HG02870 (cell line): ENCODE data around the gene TSC22D3.

Experiments
- ATAC-seq: cut with Tn5 transposase; IDR thresholded peaks from one replicate; pipeline ENCODE4 v1.9.1; 2021; ENCODE audit warnings: mild to moderate bottlenecking, moderate library complexity; ENCODE audit not compliant: unreplicated experiment

Gene TSC22D3

DNA sequence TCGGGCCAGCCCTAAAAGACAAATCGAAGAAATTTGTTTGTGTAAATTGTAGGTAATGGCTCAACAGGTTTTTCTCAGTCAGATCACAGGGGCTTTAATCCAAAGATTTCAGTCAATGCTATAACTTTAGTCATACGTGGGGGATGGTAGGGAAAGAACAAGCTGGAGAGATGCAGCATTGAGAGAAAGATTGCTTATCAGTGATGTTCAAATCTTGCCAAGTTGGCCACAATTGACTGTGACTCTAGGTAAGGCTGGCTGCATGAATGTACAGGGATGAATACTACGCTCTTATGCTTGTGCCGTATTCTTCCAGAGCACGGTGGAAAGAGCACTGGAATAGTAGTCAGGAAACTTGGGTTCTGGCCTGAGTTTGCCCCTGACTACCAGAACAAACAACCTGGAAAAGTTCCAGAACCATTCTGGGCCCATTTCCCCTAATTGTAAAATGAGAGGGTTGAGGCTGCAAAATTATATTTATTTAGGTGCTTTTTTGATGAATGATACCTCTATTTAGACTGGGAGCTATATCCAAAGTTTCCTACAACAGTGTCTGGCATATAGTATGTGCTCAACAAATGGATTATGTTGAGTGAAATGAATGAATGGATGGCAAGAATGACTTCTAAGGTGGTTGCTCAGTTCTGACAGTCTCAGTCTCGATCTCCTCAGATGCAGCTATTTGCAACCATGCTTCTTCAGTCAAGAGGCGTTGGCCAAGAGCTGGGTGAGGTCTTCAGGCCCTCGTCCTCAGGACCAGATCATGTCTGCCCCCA is 44.4 kb downstream of the TSC22D3 start:
- ATAC-seq = no peak

- no peak for ATAC-seq
Measured at GRCh38 chrX:107730298-107730655, 45.3 kb downstream of the TSC22D3 start.

GRCh38 chrX:107729558-107730297 is 45.9 kb downstream of the TSC22D3 start:
- ATAC-seq = peak; percentile 90

DNA sequence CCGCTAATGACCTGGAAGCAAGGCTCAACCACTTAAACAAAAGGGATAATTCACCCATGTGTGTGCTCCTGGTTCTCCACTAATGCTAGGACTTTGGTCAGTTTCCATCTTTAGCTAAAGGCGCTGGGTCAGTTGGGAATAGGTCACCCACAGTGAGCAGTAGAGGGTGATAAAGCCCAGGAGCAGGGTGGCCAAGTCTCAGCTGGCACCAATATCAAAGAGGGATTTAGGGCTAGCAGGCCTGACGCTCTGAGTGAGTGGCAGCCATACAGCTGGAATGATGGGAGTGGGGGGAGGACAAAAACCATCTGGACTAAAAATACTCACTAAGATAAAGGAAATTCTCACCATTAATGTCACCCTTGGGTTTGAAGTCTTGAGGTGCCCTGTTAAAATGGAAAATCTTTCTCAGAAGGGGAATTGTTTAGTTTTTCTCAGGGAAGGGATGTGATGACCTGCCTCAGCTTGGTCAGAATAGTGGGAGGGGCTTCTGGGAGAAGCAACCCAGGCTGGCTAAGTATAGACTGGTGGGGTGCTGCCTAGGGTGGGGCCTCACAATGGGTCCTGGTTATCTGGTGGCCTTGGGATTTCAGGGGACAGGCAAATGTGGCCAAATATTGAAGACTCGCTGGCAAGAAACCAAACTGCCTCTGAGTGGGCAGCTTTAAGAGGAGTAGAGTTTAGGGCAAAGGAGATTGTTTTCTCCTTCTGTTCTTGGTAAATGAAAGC is 47.1 kb downstream of the TSC22D3 start:
- ATAC-seq = no peak

- no peak for ATAC-seq
Measured at GRCh38 chrX:107726816-107727534, 48.6 kb downstream of the TSC22D3 start.

DNA sequence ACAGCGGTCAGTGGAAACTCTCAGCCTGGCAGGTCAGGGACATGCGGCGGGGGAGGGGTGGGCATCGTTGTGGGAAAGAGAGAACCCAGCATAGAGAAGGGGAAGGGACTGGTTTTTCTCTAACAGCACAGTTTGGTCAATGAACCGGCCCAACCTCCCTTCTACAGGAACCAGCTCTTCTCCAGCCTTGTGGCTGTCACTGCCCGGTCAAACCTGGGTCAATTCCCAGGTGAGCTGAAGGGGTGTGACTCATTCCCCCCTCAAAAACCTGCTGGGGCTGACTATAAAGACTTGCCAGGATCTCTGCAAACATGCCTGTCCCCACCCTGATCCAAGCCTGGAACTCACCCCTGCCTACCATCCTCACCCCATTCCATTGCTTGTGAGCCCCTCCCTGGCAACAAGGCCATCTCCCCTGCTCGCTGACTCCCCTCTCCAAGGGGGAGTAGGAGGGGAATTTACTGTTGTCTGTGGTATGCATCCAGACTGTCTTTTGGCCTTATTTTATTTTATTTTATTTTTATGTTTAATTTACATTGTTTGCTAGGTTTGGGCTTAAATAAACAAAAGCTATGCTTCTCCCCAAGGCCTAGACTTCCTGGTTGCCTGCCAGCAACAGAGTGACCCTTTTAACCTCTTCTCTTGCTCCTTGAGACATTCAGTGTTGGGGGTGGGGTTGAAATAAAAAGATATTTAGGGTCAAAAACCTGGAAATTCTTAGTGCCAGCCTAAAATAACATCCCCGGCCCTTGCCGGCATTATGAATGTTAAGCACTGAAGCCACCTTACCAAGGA is 49.6 kb downstream of the TSC22D3 start:
- ATAC-seq = no peak

- no peak for ATAC-seq
Measured at GRCh38 chrX:107724653-107725052, 50.9 kb downstream of the TSC22D3 start.

DNA sequence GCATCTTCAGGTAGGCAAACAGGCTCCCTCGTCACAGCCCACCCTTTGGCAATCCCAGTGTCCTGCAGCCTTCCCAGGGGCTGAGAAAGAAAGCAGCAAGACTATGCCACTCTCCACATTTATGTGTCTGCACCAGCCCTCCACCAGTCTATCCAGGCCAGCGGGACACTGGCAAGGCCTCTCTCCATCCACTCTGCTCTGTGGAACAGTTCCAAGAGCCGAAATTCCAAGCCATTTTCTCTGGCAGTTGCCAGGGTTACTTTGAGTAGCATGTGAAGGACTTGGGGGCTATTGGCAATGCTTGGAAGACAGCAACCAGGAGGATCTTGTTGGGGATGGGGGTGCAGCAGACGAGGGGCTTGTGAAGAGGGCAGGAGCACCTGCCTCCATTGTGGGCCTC is 52.1 kb downstream of the TSC22D3 start:
- no peak for ATAC-seq

DNA sequence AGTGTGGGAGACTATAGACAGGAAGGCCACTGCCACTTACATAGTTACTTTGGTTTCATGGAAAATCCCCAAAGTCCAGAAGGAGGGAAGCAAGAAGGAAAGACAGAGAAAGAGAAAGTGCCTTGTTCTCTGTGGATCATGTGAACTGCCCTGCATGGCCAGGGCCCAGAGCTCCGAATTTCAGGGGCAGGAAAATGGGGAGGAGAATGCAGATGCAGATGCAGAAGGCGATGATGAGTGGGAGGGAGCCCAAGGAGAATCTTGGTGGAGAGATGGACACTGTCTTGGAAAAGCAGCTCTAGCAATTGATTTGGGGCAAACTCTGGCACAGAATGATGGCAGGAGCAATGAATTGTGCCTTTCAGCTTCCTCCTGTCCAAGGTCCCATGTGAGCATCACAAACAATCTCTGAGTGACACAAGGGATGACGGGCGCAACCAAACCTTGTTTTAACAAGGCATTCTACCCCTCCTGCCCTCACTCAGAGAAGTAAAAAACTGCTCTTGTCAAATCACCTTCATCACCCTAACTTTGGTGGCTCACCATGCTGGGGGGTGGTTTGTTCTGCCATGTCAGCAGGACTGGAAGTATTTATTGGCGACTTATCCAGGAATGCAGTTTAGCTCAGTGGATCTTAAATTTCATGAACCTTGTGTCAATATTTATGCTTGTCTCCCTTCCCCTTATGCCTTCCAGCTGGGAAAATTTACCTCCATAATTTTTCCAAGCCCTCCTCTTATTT is 53.5 kb downstream of the TSC22D3 start:
- no peak for ATAC-seq

- peak; percentile 39 for ATAC-seq
Measured at GRCh38 chrX:107721318-107721717, 54.3 kb downstream of the TSC22D3 start.

DNA sequence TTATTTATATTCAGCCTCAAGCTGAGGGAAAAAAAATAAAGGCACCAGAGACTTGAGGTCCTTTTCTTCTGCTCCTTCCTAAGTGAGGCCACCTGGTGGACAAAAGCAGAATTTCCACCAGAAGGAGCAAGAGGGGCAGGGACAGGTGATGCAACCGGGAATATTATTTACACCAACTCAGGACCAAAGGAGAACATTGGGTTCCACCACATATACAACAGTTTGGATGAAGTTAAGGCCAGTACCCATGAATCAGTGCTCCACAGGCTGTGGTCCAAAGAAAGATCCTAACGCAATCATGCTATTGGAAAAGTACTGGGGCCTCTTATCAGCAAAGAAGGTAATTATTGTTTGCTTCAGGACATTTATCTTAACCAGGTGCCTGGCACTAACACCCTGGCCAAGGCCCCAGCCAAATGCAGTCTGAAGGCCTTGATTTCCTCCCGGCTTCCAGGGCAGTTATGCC is 57.4 kb downstream of the TSC22D3 start:
- ATAC-seq = no peak

DNA sequence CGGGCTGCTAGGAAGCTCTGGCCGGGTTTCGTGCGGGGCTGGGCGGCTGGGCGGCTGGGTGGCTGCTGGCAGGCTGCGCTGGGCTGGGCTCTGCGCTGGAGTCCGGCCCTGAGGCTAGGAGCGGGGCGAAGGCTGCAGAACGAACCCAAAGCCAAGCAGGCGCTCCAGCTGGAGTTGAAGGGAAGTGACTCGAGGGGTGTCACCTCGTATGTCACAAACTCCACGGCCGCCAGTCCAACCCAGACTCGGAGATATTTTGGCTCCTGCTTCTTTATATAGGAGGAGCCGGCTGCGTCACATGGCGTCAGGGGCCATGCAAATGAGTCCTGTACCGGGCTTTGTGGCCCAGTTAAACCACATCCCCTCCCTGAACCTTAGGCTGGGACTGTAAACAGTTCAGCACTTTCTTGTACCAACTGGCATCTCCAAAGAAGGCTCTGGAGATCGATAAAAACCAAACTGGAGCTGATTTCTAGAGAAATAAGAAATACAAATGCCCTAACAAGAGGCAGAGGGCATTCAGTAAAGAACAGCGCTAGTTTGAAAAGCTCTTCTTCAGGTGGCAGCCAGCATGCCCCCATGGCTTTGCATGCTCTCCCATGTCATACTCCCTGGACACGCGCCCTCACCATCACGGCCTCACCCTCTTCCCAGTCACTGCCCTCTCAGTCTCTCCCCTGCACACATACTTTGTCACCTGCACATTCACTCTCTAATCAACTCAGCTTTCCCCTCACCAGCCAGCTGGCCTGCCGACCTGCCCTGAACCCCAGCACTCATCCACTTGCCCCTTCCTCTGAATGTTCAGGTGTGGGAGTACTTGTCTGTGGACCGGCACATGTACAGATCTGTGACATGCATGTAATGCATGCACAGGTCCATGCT is 58.5 kb downstream of the TSC22D3 start:
- ATAC-seq = peak; percentile 76

DNA sequence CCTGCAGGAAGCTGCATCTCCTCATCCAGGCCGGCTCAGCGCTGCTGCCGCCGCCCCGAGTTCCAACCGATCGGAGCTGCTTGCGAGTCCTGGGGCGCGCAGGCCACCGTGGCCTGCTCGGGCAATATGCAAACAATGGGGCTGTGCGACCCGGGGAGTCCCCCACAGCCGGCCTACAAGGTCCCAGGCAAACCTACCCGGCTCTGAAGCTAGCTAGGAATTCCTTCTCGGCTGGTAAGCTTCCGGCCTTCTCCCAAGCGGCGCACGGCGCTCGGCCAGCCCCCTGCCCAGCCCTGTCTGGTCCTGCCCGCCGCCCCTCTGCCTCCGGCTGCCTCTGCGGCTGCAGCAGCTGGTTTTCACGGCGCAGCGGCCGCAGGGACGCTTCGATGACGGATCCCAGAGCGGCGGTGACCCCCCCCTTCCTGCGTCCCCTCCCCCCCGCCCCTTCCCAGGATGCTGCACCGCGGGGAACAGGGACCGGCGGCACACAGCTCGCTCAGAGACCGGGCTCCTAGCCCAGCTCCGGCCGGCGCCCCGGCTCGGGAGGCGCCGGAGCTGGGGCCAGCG is 59.4 kb downstream of the TSC22D3 start:
- peak; percentile 20 for ATAC-seq

- ATAC-seq = no peak
Measured at GRCh38 chrX:107715331-107716117, 60.1 kb downstream of the TSC22D3 start.

DNA sequence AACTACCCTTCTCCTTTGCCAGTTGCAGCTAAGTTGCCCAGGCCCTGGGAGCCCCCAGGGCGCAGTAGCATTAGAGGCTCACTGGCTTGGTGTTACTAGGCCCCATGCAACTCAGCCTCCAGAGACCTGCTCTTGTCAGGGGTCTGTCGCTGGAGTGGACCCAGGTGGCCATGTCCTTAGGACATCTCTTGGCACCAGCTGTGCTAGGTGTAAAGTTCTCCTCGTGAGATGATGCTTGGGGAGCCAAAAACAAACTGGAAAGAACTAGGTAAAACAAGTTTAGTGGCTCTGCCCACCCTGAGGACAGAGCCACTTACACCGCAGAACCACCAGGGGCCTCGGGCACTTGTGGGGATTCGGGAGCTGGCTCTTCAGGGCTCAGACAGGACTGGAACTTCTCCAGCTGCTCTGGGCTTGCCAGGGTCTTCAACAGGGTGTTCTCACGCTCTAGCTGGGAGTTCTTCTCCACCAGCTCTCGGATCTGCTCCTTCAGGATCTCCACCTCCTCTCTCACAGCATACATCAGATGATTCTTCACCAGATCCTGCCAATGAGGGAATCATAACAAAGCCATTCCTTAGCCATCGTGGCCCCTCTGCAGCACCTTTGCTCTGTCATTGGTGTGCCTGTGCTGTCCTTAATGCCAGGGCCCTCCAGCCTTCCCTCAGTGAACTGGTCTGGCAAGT is 61.2 kb downstream of the TSC22D3 start:
- no peak for ATAC-seq

DNA sequence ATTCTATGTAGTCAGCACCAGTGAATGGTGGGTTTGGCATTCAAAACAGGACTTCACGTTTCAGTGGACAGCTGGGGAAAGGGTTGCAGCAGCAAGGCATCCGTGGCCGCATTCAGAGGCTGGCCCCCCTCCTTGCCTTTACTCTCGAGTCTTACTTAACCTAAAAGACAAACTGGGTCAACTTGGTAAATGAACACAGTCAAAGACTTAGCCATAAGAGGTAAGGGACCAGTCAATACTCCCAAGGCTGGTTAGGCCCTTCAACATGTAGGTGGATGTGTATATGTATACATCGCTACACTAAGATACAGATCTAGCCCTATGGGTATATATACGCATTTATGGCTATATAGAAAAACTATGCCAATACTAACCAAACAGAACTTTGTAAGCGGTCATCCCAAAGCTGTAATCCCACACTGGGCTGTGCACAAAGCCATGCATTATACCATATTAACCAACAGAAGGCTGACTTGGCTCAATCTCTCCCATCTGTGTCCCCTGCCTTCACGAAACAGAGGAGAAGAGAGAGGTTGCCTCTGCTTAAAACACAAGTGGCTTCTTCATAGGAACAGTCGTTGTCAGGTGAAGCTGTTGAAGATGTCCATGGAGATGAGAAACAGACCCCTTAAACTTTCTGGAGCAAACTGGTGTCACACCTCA is 61.9 kb downstream of the TSC22D3 start:
- no peak for ATAC-seq
